Measurements from ENCODE around the gene RAB11B. TPM values are rescaled to one million over a fixed set of nuclear protein-coding genes. Genes with fewer than 3 reads are reported as not detected.

RAB11B gene
- total and polyA plus RNA-seq, 2 of the 13 experiments (the other 11 are each of a cell fraction or from before 2014, with no cell fraction given): 6.0 to 28.4 TPM

DNA sequence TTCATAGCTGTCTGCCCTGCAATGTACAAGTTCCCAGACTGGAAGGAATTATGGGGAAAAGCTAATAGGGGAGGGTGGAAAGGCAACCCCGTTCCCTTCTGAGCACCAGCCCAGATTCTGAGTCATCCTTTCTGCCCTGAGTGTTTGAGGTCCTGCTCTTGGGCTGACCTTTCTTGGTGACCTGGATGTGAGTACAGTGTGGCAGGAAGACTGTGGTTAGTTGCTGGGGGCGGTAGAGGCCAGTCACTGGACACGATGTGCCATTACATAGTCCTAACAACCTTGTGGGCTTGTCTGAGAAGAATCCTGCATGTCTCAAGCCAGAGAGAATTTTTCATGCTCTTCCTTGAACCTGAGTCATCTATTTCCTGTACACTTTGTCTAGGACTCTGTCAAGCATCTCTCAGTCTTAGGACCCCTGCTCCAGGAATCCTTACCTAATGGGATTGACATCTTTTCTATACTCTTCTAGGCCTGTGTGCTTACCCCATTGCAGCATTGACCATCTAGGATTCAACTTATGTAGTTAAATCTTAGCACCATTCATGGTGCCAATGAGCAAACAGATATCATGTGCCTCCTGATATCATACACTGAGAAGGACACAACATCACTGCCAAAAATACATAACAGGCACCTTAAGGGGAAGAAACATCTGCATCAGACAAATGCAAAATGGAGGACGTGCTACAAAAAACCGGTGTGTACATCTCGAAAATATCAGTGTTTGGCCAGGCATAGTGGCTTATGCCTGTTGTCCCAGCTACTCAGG, 34.3 kb upstream of the RAB11B start (continued):
- TF ChIP-seq, protein P1, sequence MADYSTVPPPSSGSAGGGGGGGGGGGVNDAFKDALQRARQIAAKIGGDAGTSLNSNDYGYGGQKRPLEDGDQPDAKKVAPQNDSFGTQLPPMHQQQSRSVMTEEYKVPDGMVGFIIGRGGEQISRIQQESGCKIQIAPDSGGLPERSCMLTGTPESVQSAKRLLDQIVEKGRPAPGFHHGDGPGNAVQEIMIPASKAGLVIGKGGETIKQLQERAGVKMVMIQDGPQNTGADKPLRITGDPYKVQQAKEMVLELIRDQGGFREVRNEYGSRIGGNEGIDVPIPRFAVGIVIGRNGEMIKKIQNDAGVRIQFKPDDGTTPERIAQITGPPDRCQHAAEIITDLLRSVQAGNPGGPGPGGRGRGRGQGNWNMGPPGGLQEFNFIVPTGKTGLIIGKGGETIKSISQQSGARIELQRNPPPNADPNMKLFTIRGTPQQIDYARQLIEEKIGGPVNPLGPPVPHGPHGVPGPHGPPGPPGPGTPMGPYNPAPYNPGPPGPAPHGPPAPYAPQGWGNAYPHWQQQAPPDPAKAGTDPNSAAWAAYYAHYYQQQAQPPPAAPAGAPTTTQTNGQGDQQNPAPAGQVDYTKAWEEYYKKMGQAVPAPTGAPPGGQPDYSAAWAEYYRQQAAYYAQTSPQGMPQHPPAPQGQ (CRISPR knock-in tag; IDR thresholded peaks at IDR 0.05; ENCODE audit: borderline replicate concordance): no peak
- TF ChIP-seq FOXK1 (CRISPR knock-in tag; IDR thresholded peaks at IDR 0.05; ENCODE audit: borderline replicate concordance, low read depth): 0 out of 2 replicates have a peak, but pooled peaks have one; percentile 27
- TF ChIP-seq, protein P2, sequence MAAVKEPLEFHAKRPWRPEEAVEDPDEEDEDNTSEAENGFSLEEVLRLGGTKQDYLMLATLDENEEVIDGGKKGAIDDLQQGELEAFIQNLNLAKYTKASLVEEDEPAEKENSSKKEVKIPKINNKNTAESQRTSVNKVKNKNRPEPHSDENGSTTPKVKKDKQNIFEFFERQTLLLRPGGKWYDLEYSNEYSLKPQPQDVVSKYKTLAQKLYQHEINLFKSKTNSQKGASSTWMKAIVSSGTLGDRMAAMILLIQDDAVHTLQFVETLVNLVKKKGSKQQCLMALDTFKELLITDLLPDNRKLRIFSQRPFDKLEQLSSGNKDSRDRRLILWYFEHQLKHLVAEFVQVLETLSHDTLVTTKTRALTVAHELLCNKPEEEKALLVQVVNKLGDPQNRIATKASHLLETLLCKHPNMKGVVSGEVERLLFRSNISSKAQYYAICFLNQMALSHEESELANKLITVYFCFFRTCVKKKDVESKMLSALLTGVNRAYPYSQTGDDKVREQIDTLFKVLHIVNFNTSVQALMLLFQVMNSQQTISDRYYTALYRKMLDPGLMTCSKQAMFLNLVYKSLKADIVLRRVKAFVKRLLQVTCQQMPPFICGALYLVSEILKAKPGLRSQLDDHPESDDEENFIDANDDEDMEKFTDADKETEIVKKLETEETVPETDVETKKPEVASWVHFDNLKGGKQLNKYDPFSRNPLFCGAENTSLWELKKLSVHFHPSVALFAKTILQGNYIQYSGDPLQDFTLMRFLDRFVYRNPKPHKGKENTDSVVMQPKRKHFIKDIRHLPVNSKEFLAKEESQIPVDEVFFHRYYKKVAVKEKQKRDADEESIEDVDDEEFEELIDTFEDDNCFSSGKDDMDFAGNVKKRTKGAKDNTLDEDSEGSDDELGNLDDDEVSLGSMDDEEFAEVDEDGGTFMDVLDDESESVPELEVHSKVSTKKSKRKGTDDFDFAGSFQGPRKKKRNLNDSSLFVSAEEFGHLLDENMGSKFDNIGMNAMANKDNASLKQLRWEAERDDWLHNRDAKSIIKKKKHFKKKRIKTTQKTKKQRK (IDR thresholded peaks at IDR 0.05; ENCODE audit: low read length): no peak
- TF ChIP-seq PPARG (CRISPR knock-in tag; conservative IDR thresholded peaks at IDR 0.05): 0 out of 2 replicates have a peak, but pooled peaks have one; percentile 26
- TF ChIP-seq HNF1B (CRISPR knock-in tag; IDR thresholded peaks at IDR 0.05): 0 out of 2 replicates have a peak, but pooled peaks have one; percentile 59
- no peak for TF ChIP-seq RFXAP (CRISPR knock-in tag; IDR thresholded peaks at IDR 0.05; ENCODE audit: borderline replicate concordance)
- TF ChIP-seq PHF21A (CRISPR knock-in tag; IDR thresholded peaks at IDR 0.05): peak; percentile 50; the same call in 1 of the 2 replicates
- TF ChIP-seq, protein P3, sequence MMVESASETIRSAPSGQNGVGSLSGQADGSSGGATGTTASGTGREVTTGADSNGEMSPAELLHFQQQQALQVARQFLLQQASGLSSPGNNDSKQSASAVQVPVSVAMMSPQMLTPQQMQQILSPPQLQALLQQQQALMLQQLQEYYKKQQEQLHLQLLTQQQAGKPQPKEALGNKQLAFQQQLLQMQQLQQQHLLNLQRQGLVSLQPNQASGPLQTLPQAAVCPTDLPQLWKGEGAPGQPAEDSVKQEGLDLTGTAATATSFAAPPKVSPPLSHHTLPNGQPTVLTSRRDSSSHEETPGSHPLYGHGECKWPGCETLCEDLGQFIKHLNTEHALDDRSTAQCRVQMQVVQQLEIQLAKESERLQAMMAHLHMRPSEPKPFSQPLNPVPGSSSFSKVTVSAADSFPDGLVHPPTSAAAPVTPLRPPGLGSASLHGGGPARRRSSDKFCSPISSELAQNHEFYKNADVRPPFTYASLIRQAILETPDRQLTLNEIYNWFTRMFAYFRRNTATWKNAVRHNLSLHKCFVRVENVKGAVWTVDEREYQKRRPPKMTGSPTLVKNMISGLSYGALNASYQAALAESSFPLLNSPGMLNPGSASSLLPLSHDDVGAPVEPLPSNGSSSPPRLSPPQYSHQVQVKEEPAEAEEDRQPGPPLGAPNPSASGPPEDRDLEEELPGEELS (CRISPR knock-in tag; IDR thresholded peaks at IDR 0.05): peak; percentile 34; the same call in 1 of the 2 replicates
- TF ChIP-seq GATAD2A (CRISPR knock-in tag; IDR thresholded peaks at IDR 0.05): peak; percentile 79
- TF ChIP-seq ZNF879 (CRISPR knock-in tag; IDR thresholded peaks at IDR 0.05): no peak
- no peak for TF ChIP-seq POLR2G (IDR thresholded peaks at IDR 0.05; ENCODE audit: low read depth, low read length)
